ENCODE results near the gene MTURN.

- TF ChIP-seq CTCF (IDR thresholded peaks at IDR 0.05) (no peak), POLR2AphosphoS5 (IDR thresholded peaks at IDR 0.05) (no peak)
These were observed 50.7 kb downstream of the MTURN start for GRCh38 chr7:30185496-30185895.
